Astrocyte (in vitro differentiated cells and primary cell): ENCODE results near the gene ARL5A. TPM values are rescaled to one million over a fixed set of nuclear protein-coding genes. Genes with fewer than 3 reads are reported as not detected.

Source experiments
- DNase-seq: peaks from one replicate; pipeline ENCODE4 v3.0.0-alpha.2; 2010; ENCODE audit warnings: low read depth
- FAIRE-seq: peaks from 2 replicates; lab custom pipeline; 2011; peaks lifted over from hg19 to GRCh38; lab: Jason Lieb, UNC
- H2AFZ ChIP-seq: 2 replicates; pipeline ENCODE4 v1.6.0; 2012; ENCODE audit warnings: low read depth, low read length, inconsistent platforms
- H3K27ac ChIP-seq: 2 replicates; pipeline ENCODE4 v1.5.1; 2011; ENCODE audit warnings: low read depth, low read length, inconsistent platforms
- H3K27me3 ChIP-seq: 2 replicates; pipeline ENCODE4 v1.6.0; 2011; ENCODE audit warnings: low read length, inconsistent platforms; ENCODE audit not compliant: insufficient read depth
- H3K36me3 ChIP-seq: 2 replicates; pipeline ENCODE4 v1.5.1; 2011; ENCODE audit warnings: low read length, inconsistent platforms; ENCODE audit not compliant: insufficient read depth
- H3K4me1 ChIP-seq: 2 replicates; pipeline ENCODE4 v1.5.1; 2011; ENCODE audit warnings: low read length, inconsistent platforms; ENCODE audit not compliant: insufficient read depth
- H3K4me2 ChIP-seq: 2 replicates; pipeline ENCODE4 v1.6.0; 2012; ENCODE audit warnings: low read length, inconsistent platforms
- H3K4me3 ChIP-seq: 2 replicates; pipeline ENCODE4 v1.5.1; 2011; ENCODE audit warnings: low read depth, mild to moderate bottlenecking, low read length, inconsistent platforms; ENCODE audit not compliant: insufficient read depth
- H3K79me2 ChIP-seq: 2 replicates; pipeline ENCODE4 v1.6.0; 2012; ENCODE audit warnings: mild to moderate bottlenecking, low read length, inconsistent platforms; ENCODE audit not compliant: insufficient read depth
- H3K9ac ChIP-seq: 2 replicates; pipeline ENCODE4 v1.6.0; 2012; ENCODE audit warnings: mild to moderate bottlenecking, low read length, inconsistent platforms
- H3K9me3 ChIP-seq: 2 replicates; pipeline ENCODE4 v1.5.1; 2012; ENCODE audit warnings: low read depth, mild to moderate bottlenecking, low read length, inconsistent platforms; ENCODE audit not compliant: insufficient read depth
- H4K20me1 ChIP-seq: 2 replicates; pipeline ENCODE4 v1.6.0; 2012; ENCODE audit warnings: low read length, inconsistent platforms; ENCODE audit not compliant: insufficient read depth
- H3K27ac Mint-ChIP-seq: one replicate; pipeline ENCODE4 v1.8.0; 2021; ENCODE audit warnings: mild to moderate bottlenecking, mixed read lengths; ENCODE audit not compliant: unreplicated experiment
- H3K27me3 Mint-ChIP-seq: one replicate; pipeline ENCODE4 v1.8.0; 2021; ENCODE audit warnings: low read depth, mixed read lengths; ENCODE audit not compliant: unreplicated experiment
- H3K36me3 Mint-ChIP-seq: one replicate; pipeline ENCODE4 v1.8.0; 2021; ENCODE audit warnings: low read depth, mixed read lengths; ENCODE audit not compliant: unreplicated experiment
- H3K4me1 Mint-ChIP-seq: one replicate; pipeline ENCODE4 v1.8.0; 2021; ENCODE audit warnings: low read depth, mixed read lengths; ENCODE audit not compliant: unreplicated experiment
- H3K4me3 Mint-ChIP-seq: one replicate; pipeline ENCODE4 v1.8.0; 2021; ENCODE audit warnings: mild to moderate bottlenecking, moderate library complexity, mixed read lengths; ENCODE audit not compliant: unreplicated experiment
- H3K9me3 Mint-ChIP-seq: one replicate; pipeline ENCODE4 v1.8.0; 2021; ENCODE audit warnings: mild to moderate bottlenecking, mixed read lengths; ENCODE audit not compliant: unreplicated experiment
- CTCF ChIP-seq: IDR thresholded peaks from 2 replicates; pipeline ENCODE4 v1.5.1; 2011; ENCODE audit warnings: low read depth, mild to moderate bottlenecking, inconsistent platforms, low read length, moderate library complexity; ENCODE audit not compliant: insufficient read depth
- EZH2 ChIP-seq: IDR thresholded peaks from 2 replicates; pipeline ENCODE4 v1.6.1; 2012; ENCODE audit warnings: mild to moderate bottlenecking, low read length, inconsistent platforms; ENCODE audit not compliant: insufficient read depth
- total RNA-seq: library from RNA; stranded (reverse); gene quantifications from 2 replicates; pipeline ENCODE4 v1.2.1, GENCODE V29; 2021

Gene ARL5A
- total RNA-seq, 1 donor from 2014 or later: 69.7 TPM

GRCh38 chr2:151810489-151810888 lies 17.7 kb downstream of the ARL5A start:
- H4K20me1 ChIP-seq: peaks cover 18% of the 10 kb centered on the region
- peaks cover 12% of the 10 kb centered on the region for H3K36me3 ChIP-seq
- H3K27me3 Mint-ChIP-seq: no peaks in the 10 kb centered on the region
- H3K27me3 ChIP-seq: no peaks in the 10 kb centered on the region
- no peak overlapping the region for H3K4me3 Mint-ChIP-seq
- no peak overlapping the region for H2AFZ ChIP-seq
- peaks cover 10% of the 10 kb centered on the region for H3K79me2 ChIP-seq
- no peak for TF ChIP-seq CTCF
- no peak overlapping the region for H3K4me2 ChIP-seq
- H3K36me3 Mint-ChIP-seq: no peaks in the 10 kb centered on the region
- no peaks in the 10 kb centered on the region for H3K9me3 Mint-ChIP-seq
- no peak for FAIRE-seq
- H3K4me1 ChIP-seq: no peaks in the 10 kb centered on the region
- H3K4me1 Mint-ChIP-seq: no peaks in the 10 kb centered on the region
- H3K27ac Mint-ChIP-seq: no peak overlapping the region
- H3K4me3 ChIP-seq: no peak overlapping the region
- no peaks in the 10 kb centered on the region for H3K9me3 ChIP-seq
- no peak overlapping the region for H3K9ac ChIP-seq
- no peak for DNase-seq
- no peak overlapping the region for H3K27ac ChIP-seq

- Mint-ChIP-seq H3K36me3 (no peaks in the 10 kb centered on the region), H3K27me3 (no peaks in the 10 kb centered on the region), H3K27ac (no peak overlapping the region), H3K4me3 (no peak overlapping the region), H3K9me3 (no peaks in the 10 kb centered on the region), H3K4me1 (no peaks in the 10 kb centered on the region)
- FAIRE-seq (no peak), DNase-seq (no peak)
- H3K9ac ChIP-seq: no peak overlapping the region
- H3K4me2 ChIP-seq: no peak overlapping the region
- H3K9me3 ChIP-seq: no peaks in the 10 kb centered on the region
- H3K79me2 ChIP-seq: no peaks in the 10 kb centered on the region
- H3K27ac ChIP-seq: no peak overlapping the region
- peaks cover 17% of the 10 kb centered on the region for H4K20me1 ChIP-seq
- no peak overlapping the region for H3K4me3 ChIP-seq
- H2AFZ ChIP-seq: no peak overlapping the region
- no peaks in the 10 kb centered on the region for H3K27me3 ChIP-seq
- no peak for TF ChIP-seq EZH2
- TF ChIP-seq CTCF: no peak
- peaks cover 16% of the 10 kb centered on the region for H3K36me3 ChIP-seq
- no peaks in the 10 kb centered on the region for H3K4me1 ChIP-seq
These were observed 19.2 kb downstream of the ARL5A start for GRCh38 chr2:151809073-151809383.

GRCh38 chr2:151808258-151809072 lies 19.8 kb downstream of the ARL5A start:
- Histone ChIP-seq H3K36me3 (peaks cover 16% of the 10 kb centered on the region), H3K9me3 (no peaks in the 10 kb centered on the region), H3K79me2 (no peaks in the 10 kb centered on the region), H4K20me1 (peaks cover 17% of the 10 kb centered on the region), H3K9ac (no peak overlapping the region), H2AFZ (no peak overlapping the region), H3K27me3 (no peaks in the 10 kb centered on the region), H3K4me1 (no peaks in the 10 kb centered on the region), H3K4me2 (no peak overlapping the region), H3K4me3 (no peak overlapping the region), H3K27ac (no peak overlapping the region)
- DNase-seq: peak; percentile 14
- no peak for FAIRE-seq
- peaks cover under 1% of the 10 kb centered on the region for H3K36me3 Mint-ChIP-seq
- H3K4me1 Mint-ChIP-seq: no peaks in the 10 kb centered on the region
- no peaks in the 10 kb centered on the region for H3K9me3 Mint-ChIP-seq
- H3K27ac Mint-ChIP-seq: no peak overlapping the region
- no peaks in the 10 kb centered on the region for H3K27me3 Mint-ChIP-seq
- peak; percentile 51 for TF ChIP-seq CTCF
- no peak for TF ChIP-seq EZH2
- no peak overlapping the region for H3K4me3 Mint-ChIP-seq
